GM18526 (cell line): ENCODE results near the gene PLEKHJ1.

Experiments
- POLR2A ChIP-seq: IDR thresholded peaks from 3 replicates; pipeline ENCODE4 v1.6.1; 2011; ENCODE audit not compliant: insufficient read length; ENCODE audit errors: extremely low read depth

PLEKHJ1 gene

DNA sequence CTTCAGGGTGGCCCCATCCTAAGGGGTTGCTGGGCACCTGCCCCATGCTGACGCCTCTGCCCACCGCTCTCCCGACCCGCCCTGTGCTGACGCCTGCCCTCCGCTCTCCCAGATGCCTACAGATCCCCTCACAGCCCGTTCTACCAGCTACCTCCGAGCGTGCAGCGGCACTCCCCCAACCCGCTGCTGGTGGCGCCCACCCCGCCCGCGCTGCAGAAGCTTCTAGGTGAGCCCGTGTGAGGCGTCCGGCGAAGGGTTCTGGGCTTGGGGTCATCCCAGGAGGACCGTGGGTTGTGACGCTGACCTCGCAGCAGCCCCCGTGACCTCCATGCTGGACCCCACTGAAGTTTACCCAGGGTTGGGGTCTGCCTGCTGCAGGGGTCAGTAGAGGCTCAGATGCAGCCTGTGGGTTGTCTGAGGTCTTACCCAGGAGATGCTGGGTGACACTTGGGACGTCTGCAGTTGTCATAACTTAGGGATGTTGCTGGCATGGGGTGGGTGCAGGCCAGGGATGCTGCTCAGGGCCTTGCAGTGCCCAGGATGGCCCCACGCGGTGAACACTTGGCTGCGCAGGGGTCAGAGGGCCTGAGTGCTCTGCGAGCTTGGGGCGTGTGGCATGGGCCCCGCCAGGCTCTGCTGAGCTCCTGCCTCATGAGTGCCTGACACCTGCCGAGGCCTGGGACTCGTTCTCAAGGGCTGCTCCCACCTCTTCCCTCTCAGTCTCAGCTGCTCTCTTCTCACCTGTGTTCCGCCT is 25.0 kb downstream of the PLEKHJ1 start:
- no peak for TF ChIP-seq POLR2A

DNA sequence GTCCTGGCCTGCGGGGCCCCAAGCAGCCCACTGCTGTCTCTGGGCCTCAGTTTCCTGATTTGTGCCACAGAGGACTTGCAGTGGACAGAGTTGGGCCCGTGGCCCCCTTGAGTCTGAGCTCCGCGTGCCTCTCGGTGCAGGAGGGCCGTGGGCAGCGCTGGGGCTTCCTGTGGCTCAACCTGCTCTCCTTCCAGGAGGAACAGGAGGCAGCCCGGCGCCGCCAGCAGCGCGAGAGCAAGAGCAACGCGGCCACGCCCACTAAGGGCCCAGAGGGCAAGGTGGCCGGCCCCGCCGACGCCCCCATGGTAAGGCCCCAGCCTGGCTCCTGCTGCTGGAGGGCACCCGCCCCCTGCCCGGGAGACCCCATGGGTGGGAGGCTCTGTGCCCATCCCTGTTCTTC is 25.9 kb downstream of the PLEKHJ1 start:
- TF ChIP-seq POLR2A, result no peak

DNA sequence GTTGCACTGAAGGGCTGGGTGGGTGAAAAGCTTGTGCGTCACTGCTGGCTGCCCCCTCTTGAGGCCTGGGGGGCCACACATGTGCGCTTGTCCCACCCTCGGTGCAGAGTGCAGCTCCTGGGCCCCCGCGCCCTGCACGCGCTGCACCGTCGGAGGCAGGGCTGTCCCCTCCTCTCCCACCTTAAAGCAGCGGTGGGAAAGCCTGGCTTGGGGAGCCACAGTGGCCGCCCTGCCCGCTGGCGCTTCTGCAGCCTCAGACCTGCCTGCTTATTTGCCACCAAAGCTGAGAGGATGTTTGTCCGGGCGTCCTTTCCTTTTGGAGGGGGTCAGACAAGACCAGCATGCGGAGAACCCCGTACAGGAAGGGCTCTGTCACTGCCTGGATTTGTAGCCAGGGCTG is 26.7 kb downstream of the PLEKHJ1 start:
- TF ChIP-seq POLR2A, result no peak

DNA sequence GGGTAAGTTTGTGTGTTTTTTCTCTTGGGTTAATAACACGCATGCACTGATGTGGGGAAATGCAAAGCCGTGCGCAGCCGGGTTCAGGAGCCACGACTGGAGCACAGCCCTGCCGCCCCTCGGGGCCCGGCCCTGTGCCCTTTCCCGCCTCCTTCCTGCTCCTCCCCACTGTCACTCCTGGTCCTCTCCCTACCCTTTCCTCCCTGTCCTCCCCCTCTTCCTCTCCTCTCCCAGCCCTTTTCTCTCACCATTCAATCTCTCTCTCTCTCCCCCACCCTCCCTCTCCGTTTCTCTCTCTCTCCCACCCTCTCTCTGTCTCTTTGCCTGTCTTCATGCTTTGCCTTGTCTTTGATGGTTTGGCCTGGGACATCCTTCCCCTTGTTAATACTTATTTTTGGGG is 27.2 kb downstream of the PLEKHJ1 start:
- no peak for TF ChIP-seq POLR2A

DNA sequence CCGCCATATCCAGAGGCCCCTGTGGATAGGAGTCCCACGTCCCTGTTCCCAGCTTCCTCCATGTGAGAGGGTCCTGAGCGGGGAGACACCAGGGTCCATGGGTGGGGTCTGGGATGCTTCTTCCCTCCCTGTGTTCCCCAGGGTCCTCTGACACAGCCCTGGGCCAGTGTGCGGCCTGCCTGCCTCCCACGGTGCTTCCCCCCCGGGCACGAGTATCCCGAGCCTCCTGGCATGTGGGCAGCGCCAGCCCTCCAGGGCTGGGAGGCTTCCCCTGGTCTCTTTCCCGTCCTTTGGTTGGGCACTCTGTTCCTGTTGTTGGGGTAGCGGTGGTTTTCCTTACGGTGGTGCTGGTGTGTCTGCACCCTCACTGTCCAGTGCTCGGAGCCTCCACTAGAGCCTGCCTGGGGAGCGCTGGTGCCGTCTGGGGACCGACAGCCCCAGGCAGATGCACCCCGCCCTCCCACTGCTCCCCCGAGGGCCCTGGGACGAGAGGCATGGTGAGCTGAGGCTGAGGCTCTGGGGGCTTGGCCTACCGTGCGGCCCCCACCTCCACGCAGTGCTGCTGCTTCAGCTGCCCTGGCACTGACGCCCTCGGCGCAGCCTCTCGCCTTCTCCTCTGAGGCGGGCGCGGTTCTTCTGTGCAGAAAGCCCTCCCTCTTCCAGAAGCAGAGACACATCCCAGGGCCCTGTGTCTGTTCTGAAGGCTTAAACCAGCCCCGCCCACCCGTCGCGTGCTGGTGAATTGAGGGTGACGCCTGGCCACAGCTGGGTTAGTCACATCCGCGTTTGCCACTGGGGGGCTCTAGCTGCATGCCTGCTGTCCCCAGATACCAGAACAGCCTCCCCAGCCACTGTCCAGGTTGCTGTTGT is 27.9 kb downstream of the PLEKHJ1 start:
- TF ChIP-seq POLR2A, result no peak

DNA sequence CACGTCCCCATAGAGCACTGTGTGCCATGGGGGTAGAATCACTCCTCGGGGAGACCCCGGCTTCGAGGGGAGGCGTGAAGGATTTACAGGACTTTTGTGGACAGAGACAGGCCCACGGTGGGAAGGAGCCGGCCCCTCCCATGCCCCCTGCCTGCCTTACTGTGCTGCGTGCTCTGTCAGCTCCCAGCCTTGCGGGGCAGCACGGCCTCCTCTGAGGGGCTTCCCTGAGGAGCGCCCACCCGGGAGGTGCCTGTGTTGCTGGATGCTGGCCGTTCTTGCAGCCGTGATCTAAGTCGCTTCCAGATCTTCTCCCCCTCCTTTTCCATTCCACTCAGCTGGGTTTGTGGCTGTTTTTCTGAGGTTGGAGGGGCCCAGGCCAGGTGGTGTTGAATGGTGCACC is 29.1 kb downstream of the PLEKHJ1 start:
- no peak for TF ChIP-seq POLR2A

DNA sequence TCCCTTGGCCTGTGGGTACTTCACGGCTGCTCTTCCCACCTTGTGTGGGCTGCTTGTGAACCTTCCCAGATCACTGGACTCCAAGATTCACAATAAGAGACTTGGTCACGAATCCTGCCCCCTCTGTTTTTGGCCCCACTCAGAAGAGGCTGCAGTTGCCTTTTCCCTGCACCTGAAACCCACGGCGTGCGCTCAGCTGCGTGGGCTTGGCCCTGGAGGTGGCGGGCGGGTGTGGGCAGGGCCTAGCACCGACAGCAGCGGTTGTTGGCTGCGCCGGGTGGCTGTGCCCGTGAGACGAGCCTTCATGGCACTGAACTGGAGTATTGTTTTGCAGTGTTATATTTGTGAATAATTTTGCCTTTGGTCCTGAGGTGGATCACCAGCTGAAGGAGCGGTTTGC is 33.8 kb downstream of the PLEKHJ1 start:
- TF ChIP-seq POLR2A, result no peak

DNA sequence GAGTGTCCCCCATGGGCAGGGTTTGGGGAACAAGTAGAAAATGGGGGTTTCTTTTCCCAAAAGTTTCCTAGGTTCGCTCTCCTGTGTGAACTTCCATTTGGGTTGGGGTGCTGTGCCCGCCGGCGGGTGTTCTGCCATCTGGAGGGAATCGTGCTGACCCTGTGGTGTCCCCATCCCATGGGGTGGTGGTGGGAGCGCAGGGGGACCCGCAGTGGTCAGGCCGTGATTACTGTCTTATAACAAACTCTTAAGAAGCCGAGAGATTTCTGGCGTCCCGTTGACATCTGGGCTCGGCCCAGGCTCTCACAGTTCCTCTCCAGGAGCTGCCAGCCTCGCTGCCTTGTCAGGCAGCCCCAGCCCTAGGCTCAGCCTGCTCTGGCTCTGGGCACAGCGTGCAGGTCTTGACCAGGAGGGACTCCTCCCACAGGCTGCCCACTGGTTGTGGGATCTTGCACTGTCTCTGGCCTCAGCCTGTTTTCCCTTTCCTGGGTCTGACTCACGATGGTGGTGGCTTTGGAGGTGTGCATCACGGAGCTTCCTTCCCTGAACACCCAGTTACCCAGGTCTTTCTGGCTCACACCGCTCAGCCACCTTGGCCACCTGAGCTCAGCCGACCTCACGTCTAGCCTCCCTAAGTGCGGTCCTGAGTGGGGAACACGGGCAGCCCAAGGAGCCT is 34.5 kb downstream of the PLEKHJ1 start:
- no peak for TF ChIP-seq POLR2A

DNA sequence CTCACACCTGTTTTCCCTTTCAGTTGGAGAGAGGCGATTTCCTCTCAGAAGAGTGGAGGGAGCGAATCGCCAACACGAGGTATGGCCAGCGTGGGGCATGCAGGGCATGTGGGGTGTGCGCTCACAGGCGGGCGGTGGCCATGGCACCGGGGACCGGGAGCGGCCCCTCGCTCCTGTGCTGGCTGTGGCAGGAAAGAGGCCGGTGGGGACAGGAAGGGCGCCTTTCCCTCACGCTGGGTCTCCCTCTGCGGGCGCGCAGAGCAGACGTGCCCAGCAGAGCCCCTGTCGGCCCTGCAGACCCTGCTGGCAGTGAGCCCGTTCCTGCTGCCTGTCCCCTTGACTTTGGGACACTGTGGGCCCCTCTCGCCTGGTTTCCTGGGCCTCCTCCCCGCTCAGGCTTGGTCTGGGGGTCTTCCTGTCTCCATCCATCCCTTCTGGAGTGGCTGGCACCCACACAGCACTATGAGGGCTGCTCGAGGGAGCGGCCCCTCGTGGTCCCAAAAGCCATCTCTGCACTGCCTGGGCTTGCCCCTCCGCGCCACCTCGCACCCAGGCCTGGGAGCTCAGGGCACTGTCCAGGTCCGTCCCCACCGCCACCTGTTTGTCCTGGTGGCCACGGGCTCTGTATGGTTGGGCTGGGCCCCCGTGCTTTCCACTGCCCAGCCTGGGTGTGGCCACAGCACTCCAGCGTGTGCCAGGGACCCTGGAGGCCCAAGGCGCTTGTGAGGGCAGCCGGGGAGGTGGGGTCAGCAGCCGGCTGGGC is 36.1 kb downstream of the PLEKHJ1 start:
- no peak for TF ChIP-seq POLR2A

DNA sequence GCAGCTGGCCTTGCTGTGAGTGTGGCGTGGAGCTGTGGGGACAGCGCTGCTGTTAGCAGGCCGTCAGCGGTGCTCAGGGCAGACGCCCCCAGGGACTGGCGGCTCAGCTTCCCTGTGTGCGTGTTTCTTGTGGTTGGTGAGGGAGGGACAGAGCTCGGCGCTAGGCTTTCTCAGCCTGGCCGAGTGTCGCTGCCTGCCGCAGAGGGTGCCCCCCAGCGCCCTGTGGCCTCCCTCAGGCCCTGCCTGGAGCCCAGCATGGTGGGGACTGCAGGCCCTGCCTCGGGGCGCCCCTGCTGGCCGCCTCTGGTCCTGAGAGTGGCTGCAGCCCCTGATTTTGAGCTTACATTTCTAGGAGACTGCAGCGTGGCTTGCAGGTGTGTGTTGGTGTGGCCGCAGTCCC is 36.9 kb downstream of the PLEKHJ1 start:
- no peak for TF ChIP-seq POLR2A

DNA sequence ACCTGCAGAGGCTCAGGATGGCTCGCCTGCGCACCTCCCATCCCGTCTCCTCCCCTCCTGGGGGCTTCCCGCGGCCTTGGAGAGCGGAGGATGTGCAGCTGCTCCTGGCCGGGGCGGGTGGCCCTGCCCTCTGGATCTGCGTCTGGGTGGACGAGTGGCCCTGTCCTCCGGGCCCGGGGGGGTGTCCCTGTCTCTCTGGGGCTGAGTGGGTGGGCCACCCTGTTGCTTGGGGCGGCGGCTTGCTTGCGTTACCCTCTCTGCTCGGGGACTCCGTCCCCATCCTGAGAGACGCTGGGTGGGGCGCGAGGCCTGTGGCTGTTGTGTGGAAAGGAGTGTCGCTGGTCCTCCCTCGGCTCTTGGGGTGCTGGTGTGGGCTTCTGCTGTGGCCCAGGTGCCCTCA is 37.8 kb downstream of the PLEKHJ1 start:
- TF ChIP-seq POLR2A, result no peak

DNA sequence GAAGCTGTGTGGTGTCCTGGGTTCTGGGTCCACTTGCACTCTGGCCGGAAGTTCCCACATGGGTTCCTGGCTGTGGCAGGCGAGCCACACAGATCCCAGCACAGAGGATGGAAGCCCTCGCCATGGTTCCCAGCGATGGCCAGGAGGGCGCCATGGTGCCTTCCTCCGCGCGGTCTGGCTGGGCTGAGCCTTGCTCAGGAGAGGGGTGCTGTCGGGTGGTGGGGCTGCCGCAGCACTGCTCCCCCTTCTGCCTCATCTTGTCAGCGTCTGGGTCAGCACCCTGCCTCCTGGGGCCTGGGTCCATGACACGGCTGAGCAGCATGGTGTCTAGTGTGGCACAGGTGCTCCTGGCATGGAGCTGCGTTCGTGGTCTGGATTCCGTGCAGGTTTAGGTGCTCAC is 38.9 kb downstream of the PLEKHJ1 start:
- no peak for TF ChIP-seq POLR2A

DNA sequence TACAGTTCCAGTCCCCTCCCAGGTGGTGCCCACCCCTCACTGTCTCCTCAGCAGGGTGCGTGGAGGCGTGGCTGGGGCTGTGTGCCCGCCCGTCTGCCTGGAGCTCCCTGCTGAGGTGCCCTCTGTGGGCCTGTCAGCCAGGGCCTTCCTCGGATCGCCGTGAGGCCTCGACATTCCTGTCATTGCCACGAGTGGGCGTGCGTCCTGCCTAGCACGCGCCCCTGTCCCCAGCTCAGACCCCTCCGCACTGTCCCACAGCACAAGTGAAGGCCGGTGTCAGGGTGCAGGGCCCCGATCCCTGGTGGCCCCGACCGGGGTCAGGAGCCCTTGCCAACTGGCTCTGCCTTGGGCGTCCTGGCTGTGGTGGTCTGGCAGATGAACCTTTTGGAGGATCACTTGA is 40.2 kb downstream of the PLEKHJ1 start:
- TF ChIP-seq POLR2A, result no peak

DNA sequence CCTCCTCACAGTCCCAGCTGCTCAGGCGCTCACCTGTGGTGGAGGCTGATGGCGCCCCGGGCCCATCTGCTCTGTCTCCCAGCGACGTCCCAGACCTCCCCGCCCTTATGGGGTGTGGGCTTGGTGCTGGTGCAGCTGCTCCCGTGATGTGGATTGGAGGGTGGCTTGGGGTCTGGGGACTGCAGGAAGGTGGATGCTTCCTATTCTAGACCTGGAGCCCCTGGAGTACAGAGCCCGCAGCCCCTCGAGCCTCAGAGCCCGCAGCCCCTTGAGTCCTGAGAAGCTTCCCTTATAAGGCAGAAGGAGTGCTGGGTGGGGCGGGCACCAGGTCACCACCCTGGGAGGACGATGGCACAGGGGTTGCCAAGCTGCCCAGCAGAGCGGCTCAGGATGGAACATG is 40.8 kb downstream of the PLEKHJ1 start:
- no peak for TF ChIP-seq POLR2A

DNA sequence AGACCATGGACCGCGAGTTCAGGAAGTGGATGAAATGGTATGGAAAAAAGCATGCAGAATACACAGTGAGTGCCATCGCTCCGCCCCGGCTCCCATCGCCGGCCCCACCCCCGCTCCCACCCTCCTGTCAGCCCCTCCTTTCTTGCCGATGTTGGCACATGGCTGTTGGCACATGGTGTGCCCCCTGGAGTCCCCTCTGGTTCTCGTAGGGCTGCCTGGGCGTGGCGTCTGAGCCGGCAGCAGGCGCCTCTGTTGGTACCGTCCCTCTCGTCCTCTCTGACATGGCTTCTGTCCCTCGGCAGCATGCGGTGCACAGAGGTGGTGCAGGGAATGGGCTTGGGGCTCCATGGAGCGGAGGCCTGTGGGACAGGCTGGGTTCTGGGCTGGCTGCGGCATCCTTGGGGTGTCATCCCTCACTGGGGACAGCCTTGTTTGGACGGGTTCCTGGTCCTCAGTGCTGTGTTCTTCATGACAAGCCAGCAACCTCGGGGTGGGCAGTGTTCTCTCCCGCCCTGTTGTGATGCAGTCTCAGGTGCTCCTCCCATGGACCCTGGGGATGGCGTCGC is 41.5 kb downstream of the PLEKHJ1 start:
- no peak for TF ChIP-seq POLR2A
